ENCODE results near the gene CCSER1. TPM values are rescaled to one million over a fixed set of nuclear protein-coding genes. Genes with fewer than 3 reads are reported as not detected.

Gene CCSER1
- total and polyA plus RNA-seq, 2 experiments from 2014 or later = 2.9 to 3.4 TPM

GRCh38 chr4:90572996-90573395, 445.8 kb downstream of the CCSER1 start:
- Histone ChIP-seq H3K4me1 (ENCODE audit: insufficient read depth) (no peaks in the 10 kb centered on the region), H3F3A (replicated peaks; ENCODE audit: low read depth) (no peaks in the 10 kb centered on the region), H3K4me2 (no peak overlapping the region), H3K27ac (ENCODE audit: low read depth) (no peak overlapping the region), H3K9me2 (ENCODE audit: insufficient read depth) (no peaks in the 10 kb centered on the region), H3K4me3 (no peak overlapping the region), H3K27me3 (ENCODE audit: insufficient read depth) (no peaks in the 10 kb centered on the region), H3K36me3 (ENCODE audit: insufficient read depth) (no peaks in the 10 kb centered on the region), H3K79me2 (replicated peaks; ENCODE audit: insufficient read depth) (no peaks in the 10 kb centered on the region), H2AFZ (no peak overlapping the region), H4K20me1 (replicated peaks; ENCODE audit: insufficient read depth) (no peaks in the 10 kb centered on the region)
- H3K27ac Mint-ChIP-seq = no peak overlapping the region
- no peaks in the 10 kb centered on the region for H3K9me3 Mint-ChIP-seq
- H3K4me1 Mint-ChIP-seq = no peaks in the 10 kb centered on the region
- DNase-seq (ENCODE audit: low spot score) (no peak), ATAC-seq (no peak)
- no peaks in the 10 kb centered on the region for H3K36me3 Mint-ChIP-seq (ENCODE audit: low read depth)
- no peak overlapping the region for H3K4me3 Mint-ChIP-seq
- no peaks in the 10 kb centered on the region for H3K27me3 Mint-ChIP-seq (ENCODE audit: insufficient read depth, low read depth, poor library complexity)
- no peak for TF ChIP-seq EZH2phosphoT487 (IDR thresholded peaks at IDR 0.05; ENCODE audit: unreplicated experiment)
- TF ChIP-seq NANOG (IDR thresholded peaks at IDR 0.05; ENCODE audit: borderline replicate concordance) = no peak
- TF ChIP-seq ZNF114 (CRISPR knock-in tag; IDR thresholded peaks at IDR 0.05) = no peak
- no peak for TF ChIP-seq EZH2 (IDR thresholded peaks at IDR 0.05; ENCODE audit: low read depth, unreplicated experiment)
- TF ChIP-seq, protein P1, sequence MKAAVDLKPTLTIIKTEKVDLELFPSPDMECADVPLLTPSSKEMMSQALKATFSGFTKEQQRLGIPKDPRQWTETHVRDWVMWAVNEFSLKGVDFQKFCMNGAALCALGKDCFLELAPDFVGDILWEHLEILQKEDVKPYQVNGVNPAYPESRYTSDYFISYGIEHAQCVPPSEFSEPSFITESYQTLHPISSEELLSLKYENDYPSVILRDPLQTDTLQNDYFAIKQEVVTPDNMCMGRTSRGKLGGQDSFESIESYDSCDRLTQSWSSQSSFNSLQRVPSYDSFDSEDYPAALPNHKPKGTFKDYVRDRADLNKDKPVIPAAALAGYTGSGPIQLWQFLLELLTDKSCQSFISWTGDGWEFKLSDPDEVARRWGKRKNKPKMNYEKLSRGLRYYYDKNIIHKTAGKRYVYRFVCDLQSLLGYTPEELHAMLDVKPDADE (IDR thresholded peaks at IDR 0.05) = no peak
- TF ChIP-seq STAT1 (IDR thresholded peaks at IDR 0.05; ENCODE audit: unreplicated experiment) = no peak
- TF ChIP-seq CREB1 (CRISPR knock-in tag; IDR thresholded peaks at IDR 0.05; ENCODE audit: low read depth) = no peak
- TF ChIP-seq, protein P2, sequence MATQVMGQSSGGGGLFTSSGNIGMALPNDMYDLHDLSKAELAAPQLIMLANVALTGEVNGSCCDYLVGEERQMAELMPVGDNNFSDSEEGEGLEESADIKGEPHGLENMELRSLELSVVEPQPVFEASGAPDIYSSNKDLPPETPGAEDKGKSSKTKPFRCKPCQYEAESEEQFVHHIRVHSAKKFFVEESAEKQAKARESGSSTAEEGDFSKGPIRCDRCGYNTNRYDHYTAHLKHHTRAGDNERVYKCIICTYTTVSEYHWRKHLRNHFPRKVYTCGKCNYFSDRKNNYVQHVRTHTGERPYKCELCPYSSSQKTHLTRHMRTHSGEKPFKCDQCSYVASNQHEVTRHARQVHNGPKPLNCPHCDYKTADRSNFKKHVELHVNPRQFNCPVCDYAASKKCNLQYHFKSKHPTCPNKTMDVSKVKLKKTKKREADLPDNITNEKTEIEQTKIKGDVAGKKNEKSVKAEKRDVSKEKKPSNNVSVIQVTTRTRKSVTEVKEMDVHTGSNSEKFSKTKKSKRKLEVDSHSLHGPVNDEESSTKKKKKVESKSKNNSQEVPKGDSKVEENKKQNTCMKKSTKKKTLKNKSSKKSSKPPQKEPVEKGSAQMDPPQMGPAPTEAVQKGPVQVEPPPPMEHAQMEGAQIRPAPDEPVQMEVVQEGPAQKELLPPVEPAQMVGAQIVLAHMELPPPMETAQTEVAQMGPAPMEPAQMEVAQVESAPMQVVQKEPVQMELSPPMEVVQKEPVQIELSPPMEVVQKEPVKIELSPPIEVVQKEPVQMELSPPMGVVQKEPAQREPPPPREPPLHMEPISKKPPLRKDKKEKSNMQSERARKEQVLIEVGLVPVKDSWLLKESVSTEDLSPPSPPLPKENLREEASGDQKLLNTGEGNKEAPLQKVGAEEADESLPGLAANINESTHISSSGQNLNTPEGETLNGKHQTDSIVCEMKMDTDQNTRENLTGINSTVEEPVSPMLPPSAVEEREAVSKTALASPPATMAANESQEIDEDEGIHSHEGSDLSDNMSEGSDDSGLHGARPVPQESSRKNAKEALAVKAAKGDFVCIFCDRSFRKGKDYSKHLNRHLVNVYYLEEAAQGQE (IDR thresholded peaks at IDR 0.05; ENCODE audit: unreplicated experiment) = no peak
- no peak for TF ChIP-seq JUNB (IDR thresholded peaks at IDR 0.05; ENCODE audit: unreplicated experiment)
- no peak for TF ChIP-seq ZNF462 (CRISPR knock-in tag; IDR thresholded peaks at IDR 0.05)
- TF ChIP-seq, protein P3, sequence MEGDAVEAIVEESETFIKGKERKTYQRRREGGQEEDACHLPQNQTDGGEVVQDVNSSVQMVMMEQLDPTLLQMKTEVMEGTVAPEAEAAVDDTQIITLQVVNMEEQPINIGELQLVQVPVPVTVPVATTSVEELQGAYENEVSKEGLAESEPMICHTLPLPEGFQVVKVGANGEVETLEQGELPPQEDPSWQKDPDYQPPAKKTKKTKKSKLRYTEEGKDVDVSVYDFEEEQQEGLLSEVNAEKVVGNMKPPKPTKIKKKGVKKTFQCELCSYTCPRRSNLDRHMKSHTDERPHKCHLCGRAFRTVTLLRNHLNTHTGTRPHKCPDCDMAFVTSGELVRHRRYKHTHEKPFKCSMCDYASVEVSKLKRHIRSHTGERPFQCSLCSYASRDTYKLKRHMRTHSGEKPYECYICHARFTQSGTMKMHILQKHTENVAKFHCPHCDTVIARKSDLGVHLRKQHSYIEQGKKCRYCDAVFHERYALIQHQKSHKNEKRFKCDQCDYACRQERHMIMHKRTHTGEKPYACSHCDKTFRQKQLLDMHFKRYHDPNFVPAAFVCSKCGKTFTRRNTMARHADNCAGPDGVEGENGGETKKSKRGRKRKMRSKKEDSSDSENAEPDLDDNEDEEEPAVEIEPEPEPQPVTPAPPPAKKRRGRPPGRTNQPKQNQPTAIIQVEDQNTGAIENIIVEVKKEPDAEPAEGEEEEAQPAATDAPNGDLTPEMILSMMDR (conservative IDR thresholded peaks at IDR 0.05; ENCODE audit: low read depth in 2 of 2) = no peak
- no peak for TF ChIP-seq ZNF331 (CRISPR knock-in tag; IDR thresholded peaks at IDR 0.05; ENCODE audit: low read depth)
- TF ChIP-seq POLR2AphosphoS5 (IDR thresholded peaks at IDR 0.05; ENCODE audit: low read depth) = no peak
